ENCODE measurements around the gene PDXDC1. TPM values are rescaled to one million over a fixed set of nuclear protein-coding genes. Genes with fewer than 3 reads are reported as not detected.
"Not testable (repeated sequence)": the region's sequence is repeated elsewhere in the genome, so short reads cannot be mapped to it uniquely, and the experiment has no call there.

The PDXDC1 gene
- total RNA-seq, 1 donor from 2014 or later: 69.1 TPM

DNA sequence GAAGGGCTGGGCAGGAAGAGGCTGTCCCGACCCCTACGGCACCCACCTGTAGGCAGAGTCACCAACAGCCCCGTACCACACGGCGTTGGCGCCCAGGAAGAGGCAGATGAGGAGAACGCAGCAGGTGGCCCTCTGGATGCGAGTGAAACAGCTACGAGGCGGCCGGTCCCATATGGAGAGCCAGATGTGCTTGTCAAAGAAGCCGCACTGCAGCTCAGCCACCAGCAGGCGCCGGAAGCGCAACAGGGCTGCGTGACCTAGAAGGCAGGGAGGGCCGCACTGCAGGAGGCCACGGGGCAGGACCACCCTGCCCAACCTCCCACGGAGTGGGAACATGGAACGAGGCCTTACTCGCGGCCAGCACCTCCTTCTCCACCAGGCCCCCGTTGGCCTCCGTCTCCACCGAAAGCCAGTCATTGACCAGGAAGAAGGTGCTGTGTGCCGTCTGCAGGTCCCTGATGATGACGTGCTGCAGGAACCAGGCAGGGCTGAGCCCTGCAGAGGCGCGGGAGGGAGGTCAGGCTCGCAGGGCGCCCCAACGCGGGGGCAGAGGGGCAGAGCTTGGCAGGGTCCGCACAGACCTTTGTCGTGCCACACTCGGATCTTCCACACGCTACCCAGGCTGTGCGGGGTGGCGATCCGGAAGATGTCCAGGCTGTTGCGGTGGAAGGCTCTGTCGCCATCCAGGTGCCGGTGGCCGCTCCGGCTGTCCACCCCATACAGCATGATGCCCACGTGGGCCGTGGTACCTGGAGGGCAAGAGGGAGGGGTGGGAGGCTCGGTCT is 153.0 kb downstream of the PDXDC1 start:
- not testable (repeated sequence) for H3K27ac Mint-ChIP-seq; H3K27me3 ChIP-seq; H3K27me3 Mint-ChIP-seq (ENCODE audit: insufficient read depth, low read depth); H3K4me1 Mint-ChIP-seq; H3K9ac ChIP-seq; H3K9me3 Mint-ChIP-seq; H3K4me1 ChIP-seq; H2AFZ ChIP-seq (replicated peaks); H3F3A ChIP-seq (ENCODE audit: low read depth); DNase-seq (ENCODE audit: low spot score); H3K4me3 Mint-ChIP-seq; H4K20me1 ChIP-seq (ENCODE audit: low read depth); H3K79me2 ChIP-seq (ENCODE audit: low read depth); H3K27ac ChIP-seq; H3K9me3 ChIP-seq (ENCODE audit: low read depth); H3K4me3 ChIP-seq; H3K36me3 Mint-ChIP-seq; H3K36me3 ChIP-seq; H3K4me2 ChIP-seq

DNA sequence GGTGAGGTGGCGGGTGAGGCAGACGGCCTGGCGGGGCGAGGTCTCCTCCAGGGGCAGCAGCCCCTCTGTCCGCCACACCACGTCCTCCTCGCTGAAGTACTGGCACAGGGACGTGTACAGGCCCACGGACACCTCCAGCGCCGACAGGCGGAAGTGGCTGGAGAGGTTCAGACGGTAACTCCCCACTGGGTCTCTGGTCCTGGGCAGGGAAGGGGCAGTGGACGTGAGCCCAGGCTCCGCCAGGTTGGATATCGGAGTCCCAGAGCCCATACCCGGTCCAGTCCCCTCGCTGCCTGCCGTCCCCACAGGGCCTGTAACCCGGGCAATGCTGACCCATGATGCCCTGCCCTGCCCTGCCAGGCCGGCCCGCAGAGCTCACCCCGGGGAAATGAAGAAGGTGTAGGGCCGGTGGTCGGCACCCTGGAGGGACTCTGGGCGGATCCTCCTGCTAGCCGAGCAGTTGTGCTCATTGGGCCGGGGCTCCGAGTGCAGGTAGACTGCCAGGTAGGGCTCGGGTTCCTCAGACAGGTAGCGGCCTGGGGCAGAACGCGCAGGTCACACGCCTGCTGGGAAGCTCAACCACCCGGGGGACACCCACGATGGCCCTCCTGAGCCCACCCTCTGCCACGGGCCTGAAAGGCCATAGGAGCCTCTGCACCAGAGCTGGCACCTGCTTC is 155.6 kb downstream of the PDXDC1 start:
- not testable (repeated sequence) for H3K27me3 ChIP-seq; H4K20me1 ChIP-seq (ENCODE audit: low read depth); H3K4me1 ChIP-seq; H3F3A ChIP-seq (ENCODE audit: low read depth); H3K4me1 Mint-ChIP-seq; H3K9me3 ChIP-seq (ENCODE audit: low read depth); H3K9ac ChIP-seq; H3K4me3 Mint-ChIP-seq; H3K79me2 ChIP-seq (ENCODE audit: low read depth); H3K27ac Mint-ChIP-seq; H3K9me3 Mint-ChIP-seq; H3K27me3 Mint-ChIP-seq (ENCODE audit: insufficient read depth, low read depth); DNase-seq (ENCODE audit: low spot score); H3K4me3 ChIP-seq; H2AFZ ChIP-seq (replicated peaks); H3K4me2 ChIP-seq; H3K36me3 ChIP-seq; H3K36me3 Mint-ChIP-seq; H3K27ac ChIP-seq

DNA sequence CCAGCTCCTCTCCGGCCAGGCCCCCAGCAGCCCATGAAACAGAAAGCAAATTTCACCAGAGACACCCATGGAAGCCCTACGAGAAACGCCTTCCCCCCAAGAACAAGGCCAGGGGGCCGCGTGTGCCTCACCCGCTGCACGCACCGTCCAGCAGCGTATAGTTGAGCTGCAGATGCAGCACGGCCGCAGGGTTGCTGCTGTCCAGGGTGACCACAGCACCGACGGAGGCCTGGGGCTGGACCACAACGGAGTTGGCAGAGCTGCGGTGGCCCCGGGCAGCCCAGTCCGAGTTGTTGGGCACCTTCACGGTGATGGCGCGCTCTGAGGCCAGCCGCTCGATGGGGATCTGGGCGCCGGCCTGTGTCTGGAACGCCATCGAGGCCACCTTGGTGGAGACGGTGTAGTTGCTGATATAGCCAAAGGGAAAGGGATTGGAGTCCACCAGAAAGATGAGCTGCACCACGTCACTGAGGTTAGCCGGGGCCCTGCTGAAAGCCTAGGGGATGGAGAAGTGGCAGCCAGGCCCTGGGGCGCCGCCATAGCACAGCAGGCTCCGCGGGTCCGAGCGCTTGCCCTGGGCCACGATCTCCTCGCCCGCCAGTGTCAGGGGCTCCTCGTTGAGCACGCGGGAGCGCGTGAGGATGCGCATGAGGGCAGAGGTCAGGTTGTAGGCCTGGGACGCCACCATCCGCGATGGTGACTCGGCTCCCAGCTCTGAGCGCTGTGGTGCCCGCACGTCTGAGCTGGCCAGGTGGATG is 156.3 kb downstream of the PDXDC1 start:
- not testable (repeated sequence) for H3K36me3 ChIP-seq; H3K27me3 Mint-ChIP-seq (ENCODE audit: insufficient read depth, low read depth); H3K27me3 ChIP-seq; H3F3A ChIP-seq (ENCODE audit: low read depth); H3K36me3 Mint-ChIP-seq; H3K27ac Mint-ChIP-seq; H3K27ac ChIP-seq; H3K9me3 ChIP-seq (ENCODE audit: low read depth); DNase-seq (ENCODE audit: low spot score); H3K4me2 ChIP-seq; H3K4me3 ChIP-seq; H3K9ac ChIP-seq; H3K4me1 ChIP-seq; H3K4me1 Mint-ChIP-seq; H3K9me3 Mint-ChIP-seq; H3K4me3 Mint-ChIP-seq; H3K79me2 ChIP-seq (ENCODE audit: low read depth); H4K20me1 ChIP-seq (ENCODE audit: low read depth); H2AFZ ChIP-seq (replicated peaks)

DNA sequence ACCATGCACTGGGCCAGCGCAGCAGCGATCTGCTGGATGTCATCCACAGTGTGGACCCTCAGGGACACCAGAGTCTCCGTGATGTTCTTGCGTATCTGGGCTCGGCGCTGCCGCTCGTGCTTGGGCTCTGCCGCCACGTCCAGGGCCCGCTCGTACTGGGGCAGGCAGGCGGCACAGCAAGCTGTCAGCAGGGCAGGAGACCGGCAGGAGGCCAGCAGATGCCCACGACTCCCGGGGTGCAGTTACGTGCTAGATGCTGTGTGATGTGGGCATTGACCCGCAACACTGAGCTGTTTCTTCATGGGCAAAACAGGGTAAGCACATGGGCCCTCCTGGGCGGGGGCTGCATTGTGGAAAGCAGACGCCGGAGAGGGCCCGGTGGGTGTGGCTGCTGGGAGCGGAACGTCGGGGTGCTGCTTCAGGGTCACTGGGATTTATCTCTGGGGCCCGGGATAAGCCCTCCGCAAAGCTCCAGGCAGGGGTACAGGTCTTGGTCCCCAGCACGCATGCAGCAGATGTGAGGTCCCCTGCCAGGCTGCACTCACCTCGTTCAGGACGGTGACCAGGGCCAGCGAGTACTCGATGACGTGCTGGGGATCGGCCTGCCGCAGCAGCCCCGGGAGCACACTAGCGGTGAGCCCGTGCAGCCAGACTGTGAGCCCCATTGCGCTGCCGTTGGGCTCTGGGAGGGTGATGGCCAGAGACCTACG is 158.0 kb downstream of the PDXDC1 start:
- not testable (repeated sequence) for H3K9me3 ChIP-seq (ENCODE audit: low read depth); DNase-seq (ENCODE audit: low spot score); H3K9ac ChIP-seq; H3K36me3 Mint-ChIP-seq; H3K9me3 Mint-ChIP-seq; H3K27ac Mint-ChIP-seq; H3K79me2 ChIP-seq (ENCODE audit: low read depth); H3K4me3 Mint-ChIP-seq; H4K20me1 ChIP-seq (ENCODE audit: low read depth); H3K36me3 ChIP-seq; H3K4me1 ChIP-seq; H3F3A ChIP-seq (ENCODE audit: low read depth); H3K4me1 Mint-ChIP-seq; H3K4me2 ChIP-seq; H3K27ac ChIP-seq; H2AFZ ChIP-seq (replicated peaks); H3K27me3 Mint-ChIP-seq (ENCODE audit: insufficient read depth, low read depth); H3K27me3 ChIP-seq; H3K4me3 ChIP-seq

DNA sequence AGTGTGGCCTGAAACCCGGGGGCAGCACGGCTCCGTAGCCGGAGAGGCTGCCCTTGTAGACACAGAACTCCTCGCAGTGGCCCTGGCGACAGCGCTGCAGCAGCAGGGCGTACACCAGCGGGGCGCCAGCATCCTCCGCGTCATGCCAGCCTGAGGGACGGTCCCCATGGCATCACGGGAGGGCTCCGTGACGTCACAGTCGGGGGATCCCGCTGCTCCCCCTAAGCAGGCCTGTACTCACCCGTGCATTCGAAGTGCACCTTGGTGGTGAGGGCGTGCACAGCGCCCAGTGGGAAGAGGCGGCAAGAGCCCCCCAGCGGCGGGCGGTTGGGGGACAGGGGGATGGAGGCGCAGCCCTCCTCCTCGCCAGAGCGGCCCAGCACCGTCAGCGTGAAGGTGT is 158.7 kb downstream of the PDXDC1 start:
- not testable (repeated sequence) for H4K20me1 ChIP-seq (ENCODE audit: low read depth); H3K27me3 Mint-ChIP-seq (ENCODE audit: insufficient read depth, low read depth); H3K4me1 ChIP-seq; H3K4me3 ChIP-seq; H3F3A ChIP-seq (ENCODE audit: low read depth); DNase-seq (ENCODE audit: low spot score); H3K36me3 ChIP-seq; H3K4me3 Mint-ChIP-seq; H3K9me3 Mint-ChIP-seq; H3K27me3 ChIP-seq; H3K36me3 Mint-ChIP-seq; H2AFZ ChIP-seq (replicated peaks); H3K4me2 ChIP-seq; H3K9me3 ChIP-seq (ENCODE audit: low read depth); H3K79me2 ChIP-seq (ENCODE audit: low read depth); H3K4me1 Mint-ChIP-seq; H3K9ac ChIP-seq; H3K27ac Mint-ChIP-seq; H3K27ac ChIP-seq

DNA sequence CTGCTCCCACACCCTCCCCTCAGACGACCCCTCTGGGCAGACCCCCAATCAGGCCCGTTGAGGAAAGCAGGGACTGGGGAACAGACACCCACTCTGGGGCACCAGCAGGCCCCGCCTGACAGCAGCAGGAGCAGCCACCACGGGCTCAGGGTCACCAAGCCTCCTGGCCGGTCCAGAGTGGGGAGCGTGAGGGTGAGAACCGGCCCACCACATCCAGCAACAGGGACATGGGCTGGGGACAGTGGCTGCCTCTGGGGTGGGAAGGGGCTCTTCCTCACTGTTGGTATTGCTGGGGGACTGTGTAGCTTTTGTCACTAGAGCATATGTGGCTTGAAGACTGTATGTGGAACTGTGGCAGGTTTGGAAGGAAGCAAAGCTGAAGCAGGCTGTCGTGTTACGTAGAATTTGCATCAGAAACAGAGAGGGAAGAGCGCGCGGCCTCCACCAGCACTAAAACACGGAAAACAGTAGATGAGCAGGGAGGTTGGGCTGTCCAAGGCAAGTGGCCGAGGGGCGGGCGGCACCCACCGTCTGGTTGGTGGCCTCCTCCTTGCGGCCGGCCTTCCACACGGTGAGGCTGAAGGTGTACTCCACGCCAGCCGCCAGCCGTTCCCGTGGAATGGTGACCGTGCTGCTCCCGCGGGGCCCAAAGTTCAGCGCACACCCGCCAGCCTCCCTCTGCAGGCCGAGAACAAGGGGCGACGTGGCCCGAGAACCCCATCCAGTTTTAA is 160.1 kb downstream of the PDXDC1 start:
- not testable (repeated sequence) for H3K9me3 ChIP-seq (ENCODE audit: low read depth); H3K4me2 ChIP-seq; H3K9me3 Mint-ChIP-seq; H3K27me3 Mint-ChIP-seq (ENCODE audit: insufficient read depth, low read depth); H3K4me1 ChIP-seq; H3K9ac ChIP-seq; H3K36me3 ChIP-seq; H4K20me1 ChIP-seq (ENCODE audit: low read depth); H3K36me3 Mint-ChIP-seq; H3K27ac Mint-ChIP-seq; H3K79me2 ChIP-seq (ENCODE audit: low read depth); H2AFZ ChIP-seq (replicated peaks); H3K4me1 Mint-ChIP-seq; H3K27ac ChIP-seq; H3K4me3 Mint-ChIP-seq; DNase-seq (ENCODE audit: low spot score); H3F3A ChIP-seq (ENCODE audit: low read depth); H3K27me3 ChIP-seq; H3K4me3 ChIP-seq

DNA sequence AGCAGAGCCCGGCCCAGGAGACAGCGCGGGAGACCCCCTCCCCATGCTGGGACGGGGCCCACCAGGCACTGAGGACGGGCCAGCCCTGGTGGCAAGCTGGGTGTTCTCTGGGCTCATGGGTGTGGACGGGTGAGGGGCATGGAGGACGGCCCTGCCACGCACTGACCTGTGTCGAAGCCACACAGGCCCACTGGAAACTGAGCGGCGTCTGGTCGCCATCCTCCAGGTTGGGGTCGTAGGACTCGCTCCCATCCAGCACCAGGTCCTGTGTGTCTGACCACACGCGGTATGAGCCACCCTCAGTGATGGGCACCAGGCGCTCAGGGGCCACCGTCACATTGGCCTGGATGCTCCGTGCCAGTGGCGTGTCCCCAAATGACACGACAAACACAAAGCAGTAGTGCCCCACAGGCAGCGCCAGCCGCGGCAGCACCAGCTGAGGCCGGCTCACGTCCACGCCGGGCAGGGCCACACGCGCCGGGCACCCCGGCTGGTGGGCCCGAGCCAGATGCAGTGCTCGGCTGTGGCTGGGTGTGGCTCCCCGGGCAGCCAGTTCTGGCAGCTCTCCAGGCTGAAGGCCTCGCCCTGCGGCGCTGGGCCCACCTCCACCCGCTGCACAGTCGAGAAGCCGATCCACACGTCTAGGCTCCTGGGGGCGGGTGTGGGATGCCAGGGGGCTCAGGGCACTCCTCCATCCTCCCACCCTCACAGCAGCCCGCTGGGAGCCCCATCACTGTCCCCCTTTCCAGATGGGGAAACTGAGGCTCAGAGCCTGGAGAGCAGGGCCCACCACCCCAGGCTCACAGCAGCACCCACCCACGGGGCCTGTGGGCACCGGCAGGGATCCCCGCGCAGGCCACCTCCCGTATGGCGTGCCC is 160.9 kb downstream of the PDXDC1 start:
- DNase-seq (ENCODE audit: low spot score); H3K4me1 ChIP-seq; H3K9ac ChIP-seq; H3K27me3 ChIP-seq; H3K27me3 Mint-ChIP-seq (ENCODE audit: insufficient read depth, low read depth); H3K36me3 Mint-ChIP-seq; H2AFZ ChIP-seq (replicated peaks); H3K9me3 Mint-ChIP-seq; H3K4me2 ChIP-seq; H3K4me1 Mint-ChIP-seq; H3K27ac Mint-ChIP-seq; H3F3A ChIP-seq (ENCODE audit: low read depth); H4K20me1 ChIP-seq (ENCODE audit: low read depth); H3K36me3 ChIP-seq; H3K9me3 ChIP-seq (ENCODE audit: low read depth); H3K27ac ChIP-seq; H3K4me3 Mint-ChIP-seq; H3K4me3 ChIP-seq: not testable (repeated sequence)
- peaks cover 12% of the 10 kb centered on the region for H3K79me2 ChIP-seq (ENCODE audit: low read depth)

Data from neural progenitor cell (in vitro differentiated cells).